Measurements from ENCODE around the gene LMBR1L. TPM values are rescaled to one million over a fixed set of nuclear protein-coding genes. Genes with fewer than 3 reads are reported as not detected.
A peak's percentile ranks its signal among the peaks of the same experiment; 100 is the strongest.

LMBR1L gene
- total and polyA plus RNA-seq, 2 of the 13 experiments (the other 11 are each of a cell fraction or from before 2014, with no cell fraction given), result 12.2 to 65.9 TPM

- TF ChIP-seq AHDC1 (CRISPR knock-in tag; IDR thresholded peaks at IDR 0.05; ENCODE audit: borderline replicate concordance) (no peak), USF2 (IDR thresholded peaks at IDR 0.05; ENCODE audit: low read depth, low read length) (no peak), USF2 (CRISPR knock-in tag; IDR thresholded peaks at IDR 0.05; ENCODE audit: borderline replicate concordance) (no peak), ZSCAN30 (CRISPR knock-in tag; IDR thresholded peaks at IDR 0.05) (no peak), PHB2 (IDR thresholded peaks at IDR 0.05; ENCODE audit: partially characterized antibody) (no peak), CBX2 (IDR thresholded peaks at IDR 0.05; ENCODE audit: low read depth, low read length) (no peak), CBX2 (CRISPR knock-in tag; IDR thresholded peaks at IDR 0.05; ENCODE audit: low read depth) (no peak), CENPX (CRISPR knock-in tag; IDR thresholded peaks at IDR 0.05) (no peak), ZNF256 (CRISPR knock-in tag; conservative IDR thresholded peaks at IDR 0.05) (no peak), ZBTB20 (CRISPR knock-in tag; IDR thresholded peaks at IDR 0.05; ENCODE audit: borderline replicate concordance, low read depth) (no peak), TP53 (CRISPR knock-in tag; conservative IDR thresholded peaks at IDR 0.05) (no peak), SAFB2 (CRISPR knock-in tag; IDR thresholded peaks at IDR 0.05; ENCODE audit: borderline replicate concordance, low read depth) (no peak), BRF2 (CRISPR knock-in tag; IDR thresholded peaks at IDR 0.05) (no peak), ZBTB3 (CRISPR knock-in tag; IDR thresholded peaks at IDR 0.05; ENCODE audit: borderline replicate concordance, low read depth) (no peak), GABPB1 (CRISPR knock-in tag; IDR thresholded peaks at IDR 0.05) (peak; percentile 46), ADNP (CRISPR knock-in tag; IDR thresholded peaks at IDR 0.05) (no peak), HNRNPK (IDR thresholded peaks at IDR 0.05; ENCODE audit: low read depth, low read length, poor library complexity, severe bottlenecking) (no peak), ZNF746 (CRISPR knock-in tag; IDR thresholded peaks at IDR 0.05) (no peak), RARG (CRISPR knock-in tag; IDR thresholded peaks at IDR 0.05; ENCODE audit: low read depth) (no peak), RFX5 (IDR thresholded peaks at IDR 0.05; ENCODE audit: low read depth, low read length) (no peak)
Observed at GRCh38 chr12:49088150-49088931, 22.3 kb downstream of the LMBR1L start (continued).
